CD4-positive, alpha-beta T cell (primary cell): ENCODE results near the gene KCNIP4. TPM values are rescaled to one million over a fixed set of nuclear protein-coding genes. Genes with fewer than 3 reads are reported as not detected.
"Not testable (repeated sequence)": the region's sequence is repeated elsewhere in the genome, so short reads cannot be mapped to it uniquely, and the experiment has no call there.

ENCODE experiments used
- ATAC-seq: fragments of 200-7000 bp; cut with Tn5 transposase; one replicate; pipeline ENCODE4 v1.10.0; 2022; ENCODE audit warnings: mild to moderate bottlenecking; ENCODE audit not compliant: poor library complexity
- CTCF ChIA-PET: fragments of 350-600 bp; sonication (Branson Sonifier 250); formaldehyde crosslinking; loops from one replicate; lab custom pipeline; 2021; ENCODE audit warnings: antibody characterized with exemption, inconsistent platforms; lab: Charles Lee
- POLR2A ChIA-PET: fragments of 350-600 bp; sonication (Branson Sonifier 250); formaldehyde crosslinking; loops from one replicate; lab custom pipeline; 2021; ENCODE audit warnings: antibody characterized with exemption, inconsistent platforms; lab: Charles Lee
- DNase-seq, 14 experiments: peaks; one replicate each; pipeline ENCODE4 v3.0.0-alpha.2; 2013 to 2020; ENCODE audit warnings: mixed read lengths in 2 of 14
- H3K27ac ChIP-seq, 2 donors: one replicate each; pipeline versions ENCODE4 v1.5.1 to v1.7.0; 2013; ENCODE audit warnings: low read length in 2 of 2, low read depth in 1 of 2, mild to moderate bottlenecking in 1 of 2
- H3K27me3 ChIP-seq, 2 experiments: 1 replicate in 1 of 2; 2 replicates in 1 of 2; pipeline versions ENCODE4 v1.6.1 to v1.7.0; 2013; ENCODE audit warnings: low read length in 2 of 2, control low read depth in 1 of 2, mild to moderate bottlenecking in 1 of 2, moderate library complexity in 1 of 2; ENCODE audit not compliant: insufficient read depth in 2 of 2, control insufficient read depth in 1 of 2
- H3K36me3 ChIP-seq: one replicate; pipeline ENCODE4 v1.6.1; 2013; ENCODE audit warnings: low read length, control low read depth; ENCODE audit not compliant: insufficient read depth
- H3K4me1 ChIP-seq: one replicate; pipeline ENCODE4 v1.6.1; 2013; ENCODE audit warnings: low read length, control low read depth; ENCODE audit not compliant: insufficient read depth
- H3K4me3 ChIP-seq: one replicate; pipeline ENCODE4 v1.5.1; 2013; ENCODE audit warnings: mild to moderate bottlenecking, low read length, moderate library complexity
- H3K9me3 ChIP-seq, 2 experiments: 1 replicate in 1 of 2; 2 replicates in 1 of 2; pipeline versions ENCODE4 v1.6.1 to v1.7.0; 2013; ENCODE audit warnings: low read length in 2 of 2, mild to moderate bottlenecking in 2 of 2, control low read depth in 1 of 2, moderate library complexity in 1 of 2; ENCODE audit not compliant: control insufficient read depth in 1 of 2, insufficient read depth in 1 of 2
- H3K27ac Mint-ChIP-seq: one replicate; pipeline ENCODE4 v1.8.0; 2020; ENCODE audit warnings: mixed read lengths
- H3K27me3 Mint-ChIP-seq: one replicate; pipeline ENCODE4 v1.8.0; 2021; ENCODE audit warnings: mixed read lengths
- H3K36me3 Mint-ChIP-seq: one replicate; pipeline ENCODE4 v1.8.0; 2021; ENCODE audit warnings: low read depth, mixed read lengths
- H3K4me1 Mint-ChIP-seq: one replicate; pipeline ENCODE4 v1.8.0; 2021; ENCODE audit warnings: low read depth, mixed read lengths
- H3K4me3 Mint-ChIP-seq: one replicate; pipeline ENCODE4 v1.8.0; 2020; ENCODE audit warnings: mild to moderate bottlenecking, mixed read lengths
- H3K9me3 Mint-ChIP-seq: one replicate; pipeline ENCODE4 v1.8.0; 2020; ENCODE audit warnings: mixed read lengths
- CTCF ChIP-seq: fragments of 200-600 bp; IDR thresholded peaks from one replicate; pipeline ENCODE4 v1.8.0; 2022; ENCODE audit warnings: antibody characterized with exemption, mild to moderate bottlenecking
- intact Hi-C, 2 experiments: fragments of 100-400 bp; cut with DNase I in 1 of 2; cut with micrococcal nuclease in 1 of 2; formaldehyde crosslinking; loops; one replicate each; pipeline versions ENCODE4 v1.15.1 to v1.9.0; 2023 to 2025; cut with DNase I, micrococcal nuclease
- total RNA-seq, 174 experiments: library from RNA in 2 of 174; stranded (reverse) in 2 of 174; gene quantifications; one replicate each; pipeline ENCODE4 v1.2.3 and lab custom pipeline; 2021 to 2026

The KCNIP4 gene
- total RNA-seq, 2 experiments from 2014 or later, result not detected

GRCh38 chr4:20752641-20753040 is 1195.9 kb downstream of the KCNIP4 start:
- intact Hi-C loops, result no loop called here
- Histone ChIP-seq H3K27me3 (no peaks in the 10 kb centered on the region), H3K27ac (no peak overlapping the region), H3K4me1 (no peaks in the 10 kb centered on the region), H3K4me3 (no peak overlapping the region), H3K9me3 (no peaks in the 10 kb centered on the region), H3K36me3 (no peaks in the 10 kb centered on the region)
- Mint-ChIP-seq H3K27me3 (no peaks in the 10 kb centered on the region), H3K36me3 (peaks cover 20% of the 10 kb centered on the region), H3K4me1 (peaks cover 6% of the 10 kb centered on the region), H3K27ac (no peak overlapping the region), H3K4me3 (no peak overlapping the region), H3K9me3 (no peaks in the 10 kb centered on the region)
- TF ChIP-seq CTCF, result no peak
- ChIA-PET POLR2A (no interaction called here), CTCF (no interaction called here)
- DNase-seq (no peak), ATAC-seq (no peak)

- intact Hi-C loops, ATAC-seq, H3K36me3 ChIP-seq, CTCF ChIA-PET, POLR2A ChIA-PET, H3K9me3 Mint-ChIP-seq, H3K9me3 ChIP-seq, H3K27me3 Mint-ChIP-seq, H3K4me3 Mint-ChIP-seq, H3K27ac Mint-ChIP-seq, H3K4me3 ChIP-seq, H3K4me1 ChIP-seq, H3K27me3 ChIP-seq, H3K27ac ChIP-seq, DNase-seq, H3K4me1 Mint-ChIP-seq: not testable (repeated sequence)
- H3K36me3 Mint-ChIP-seq, result peaks cover 46% of the 10 kb centered on the region
Observed at GRCh38 chr4:20746000-20746399, 1202.6 kb downstream of the KCNIP4 start.

GRCh38 chr4:20735931-20736330 is 1212.6 kb downstream of the KCNIP4 start:
- no peaks in the 10 kb centered on the region for H3K27me3 Mint-ChIP-seq
- peaks cover 88% of the 10 kb centered on the region for H3K36me3 Mint-ChIP-seq
- H3K27ac Mint-ChIP-seq, result no peak overlapping the region
- ChIA-PET POLR2A (no interaction called here), CTCF (no interaction called here)
- H3K9me3 Mint-ChIP-seq, result peaks cover 14% of the 10 kb centered on the region
- H3K4me3 ChIP-seq, result no peak overlapping the region
- peaks cover 9 to 13% of the 10 kb centered on the region in 2 experiments for H3K9me3 ChIP-seq
- H3K4me3 Mint-ChIP-seq, result no peak overlapping the region
- DNase-seq (no peak), ATAC-seq (no peak)
- H3K27me3 ChIP-seq, result no peaks in the 10 kb centered on the region
- no peaks in the 10 kb centered on the region for H3K4me1 Mint-ChIP-seq
- TF ChIP-seq CTCF, result no peak
- intact Hi-C loops, result no loop called here
- H3K4me1 ChIP-seq, result no peaks in the 10 kb centered on the region
- H3K36me3 ChIP-seq, result peaks cover 7% of the 10 kb centered on the region
- H3K27ac ChIP-seq, result no peak overlapping the region

- peaks cover 48% of the 10 kb centered on the region for H3K36me3 ChIP-seq
- DNase-seq, result no peak
- H3K27ac ChIP-seq, result no peak overlapping the region
- POLR2A ChIA-PET, result no interaction called here
- Mint-ChIP-seq H3K4me1 (no peaks in the 10 kb centered on the region), H3K27me3 (no peaks in the 10 kb centered on the region), H3K36me3 (peaks cover 93% of the 10 kb centered on the region), H3K27ac (no peak overlapping the region), H3K4me3 (no peak overlapping the region), H3K9me3 (peaks cover 5% of the 10 kb centered on the region)
- ATAC-seq, result no peak
- H3K4me3 ChIP-seq, result no peak overlapping the region
- no peaks in the 10 kb centered on the region for H3K4me1 ChIP-seq
- H3K27me3 ChIP-seq, result no peaks in the 10 kb centered on the region
- no peak for TF ChIP-seq CTCF
- intact Hi-C loops, result no loop called here
- CTCF ChIA-PET, result no interaction called here
- peaks cover 0 to 11% of the 10 kb centered on the region in 2 experiments for H3K9me3 ChIP-seq
Observed at GRCh38 chr4:20724915-20725314, 1223.7 kb downstream of the KCNIP4 start.
